GM19438 (cell line): Measurements from ENCODE around the gene RHCG.

ENCODE experiments used
- ATAC-seq: cut with Tn5 transposase; IDR thresholded peaks from one replicate; pipeline ENCODE4 v1.9.1; 2021; ENCODE audit warnings: low read depth; ENCODE audit not compliant: unreplicated experiment

The RHCG gene

GRCh38 chr15:89506026-89506686 is 9.8 kb upstream of the RHCG start:
- ATAC-seq: no peak

DNA sequence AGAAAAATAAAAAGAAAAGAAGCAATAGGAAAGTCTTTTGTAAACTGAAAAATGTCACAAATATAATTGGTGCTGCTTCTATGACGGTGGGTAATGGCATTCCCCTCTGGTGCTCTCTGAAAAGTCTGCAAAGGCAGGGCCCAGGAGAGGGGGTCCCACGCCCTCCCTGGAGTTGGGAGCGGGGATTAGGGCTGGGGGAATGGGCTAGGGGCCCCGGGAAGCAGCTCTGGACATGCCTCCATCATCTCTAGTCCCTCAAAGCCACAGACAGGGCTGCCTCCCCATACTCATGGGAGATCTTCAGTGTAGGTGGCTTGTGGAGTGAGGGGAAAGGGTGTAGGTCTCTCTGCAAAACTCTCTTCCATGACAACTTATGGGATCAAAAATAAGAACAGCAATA is 7.8 kb upstream of the RHCG start:
- no peak for ATAC-seq

DNA sequence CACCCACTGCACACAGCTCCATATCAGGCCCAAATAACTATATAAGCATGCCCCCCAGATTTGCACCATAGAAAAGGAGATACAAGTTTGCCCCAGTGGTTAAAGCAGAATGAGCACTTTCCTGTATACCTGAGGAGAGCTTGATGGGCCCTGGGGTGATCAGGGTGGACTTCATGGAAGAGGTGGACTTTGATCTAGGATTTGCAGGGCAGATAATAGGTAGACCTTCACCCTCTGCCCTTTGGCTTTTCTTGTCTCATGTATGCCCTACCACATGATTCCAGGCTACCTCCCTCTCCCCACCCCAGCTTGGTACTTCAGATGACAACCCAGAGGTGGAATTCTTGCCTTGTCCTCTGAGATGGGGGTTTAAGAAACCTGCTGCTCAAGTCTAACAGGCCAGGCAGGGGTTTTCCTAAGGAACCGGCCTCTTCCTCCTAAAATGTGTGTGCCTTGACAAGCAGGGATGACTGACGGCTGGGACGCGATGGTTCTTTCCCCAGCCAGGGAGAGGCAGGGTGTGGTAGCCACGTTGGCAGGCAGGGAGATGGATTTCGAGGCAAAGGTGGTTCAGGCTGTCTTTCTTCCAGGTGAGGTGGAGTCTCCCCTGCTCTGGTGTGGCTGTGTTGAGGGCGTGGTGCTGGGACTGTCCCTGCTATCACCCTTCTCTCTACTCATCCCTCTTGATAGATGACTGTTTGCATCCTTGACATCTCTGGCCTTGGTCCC is 6.6 kb upstream of the RHCG start:
- no peak for ATAC-seq

- ATAC-seq: no peak
These were observed 5.3 kb upstream of the RHCG start for GRCh38 chr15:89501646-89502045.

DNA sequence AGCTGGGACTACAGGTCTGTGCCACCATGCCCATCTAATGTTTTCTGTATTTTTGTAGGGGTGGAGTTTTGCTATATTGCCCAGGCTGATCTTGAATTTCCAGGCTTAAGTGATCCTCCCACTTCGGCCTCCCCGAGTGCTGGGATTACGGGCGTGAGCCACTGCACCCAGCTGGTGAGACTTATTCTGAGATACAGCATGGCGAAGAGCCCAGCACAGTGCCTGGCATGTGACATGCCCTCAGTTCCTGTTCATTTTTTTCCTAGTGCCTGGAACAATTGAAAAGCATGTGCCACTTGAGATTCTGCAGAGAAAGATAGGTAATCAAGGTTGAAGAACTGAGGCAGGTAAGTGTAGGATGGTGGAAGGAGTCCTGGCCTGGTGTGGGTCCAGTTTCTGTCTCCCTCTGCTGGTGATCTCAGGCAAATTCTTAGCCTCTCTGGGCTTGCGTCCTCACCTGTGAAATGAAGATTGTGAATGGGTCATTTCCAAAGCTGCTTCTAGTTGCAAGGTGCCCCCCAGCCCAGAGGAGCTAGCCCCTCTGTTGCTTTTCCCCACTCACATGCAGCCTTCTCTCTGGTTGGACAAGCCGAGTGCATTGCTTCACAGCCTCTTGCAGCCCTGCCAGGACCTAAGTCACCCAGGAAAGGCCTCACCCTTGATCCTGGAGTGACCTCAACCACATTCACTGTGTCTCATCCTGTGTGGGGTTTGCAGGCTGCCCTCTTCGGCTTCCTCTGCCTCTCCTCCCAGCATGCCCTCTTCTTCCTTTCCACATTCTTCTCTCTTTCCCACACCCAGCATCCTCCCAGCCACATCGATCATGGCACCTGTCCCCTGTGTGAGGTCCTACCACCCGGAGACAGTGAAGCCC is 4.3 kb upstream of the RHCG start:
- ATAC-seq: no peak

DNA sequence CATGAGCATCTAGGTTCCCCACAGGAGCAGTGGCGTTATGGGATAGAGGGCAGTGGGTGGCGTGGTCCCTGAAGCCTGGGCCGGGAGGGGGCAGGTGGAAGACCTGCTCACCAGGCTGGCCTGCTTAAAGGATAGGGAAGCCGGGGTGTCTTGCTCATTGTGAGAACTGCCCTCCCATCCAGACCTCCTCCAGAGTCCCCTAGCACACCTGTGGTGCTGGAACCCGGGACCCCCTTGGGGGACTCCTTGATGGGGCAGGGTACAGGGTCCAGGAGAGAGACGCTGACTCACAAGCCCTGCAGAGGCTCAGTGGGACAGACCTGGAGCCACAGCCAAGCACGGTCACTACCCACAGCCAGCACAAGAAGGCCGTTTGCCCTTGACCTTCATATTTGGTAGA is 2.8 kb upstream of the RHCG start:
- ATAC-seq: no peak

- ATAC-seq: no peak
These were observed 2.2 kb upstream of the RHCG start for GRCh38 chr15:89498574-89498906.

- no peak for ATAC-seq
These were observed 848 bp upstream of the RHCG start for GRCh38 chr15:89497231-89497630.

DNA sequence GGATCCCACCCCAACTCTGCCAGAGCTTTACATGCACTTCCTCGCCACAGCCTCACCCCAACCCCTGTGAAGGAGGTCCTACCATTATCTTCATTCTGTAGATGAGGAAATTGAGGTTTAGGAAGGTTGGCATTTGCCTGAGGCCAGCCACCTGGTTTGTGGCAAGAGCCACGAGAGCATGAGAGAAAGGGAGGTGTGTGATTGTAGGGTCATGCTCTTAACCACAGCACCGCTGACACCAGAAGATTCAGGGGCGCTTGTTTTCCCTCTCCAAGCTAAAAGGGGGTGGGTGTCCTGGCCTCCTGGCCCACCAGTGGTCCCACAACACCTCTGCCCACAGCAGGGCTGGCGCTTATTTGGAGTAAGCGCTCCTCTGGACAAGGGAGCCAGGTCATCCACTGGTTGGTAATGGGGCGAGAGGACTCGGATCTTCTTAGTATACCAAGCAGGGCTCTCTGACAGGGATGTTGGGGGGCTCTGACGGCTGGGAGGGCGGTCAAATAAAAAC is 691 bp downstream of the RHCG start:
- no peak for ATAC-seq

DNA sequence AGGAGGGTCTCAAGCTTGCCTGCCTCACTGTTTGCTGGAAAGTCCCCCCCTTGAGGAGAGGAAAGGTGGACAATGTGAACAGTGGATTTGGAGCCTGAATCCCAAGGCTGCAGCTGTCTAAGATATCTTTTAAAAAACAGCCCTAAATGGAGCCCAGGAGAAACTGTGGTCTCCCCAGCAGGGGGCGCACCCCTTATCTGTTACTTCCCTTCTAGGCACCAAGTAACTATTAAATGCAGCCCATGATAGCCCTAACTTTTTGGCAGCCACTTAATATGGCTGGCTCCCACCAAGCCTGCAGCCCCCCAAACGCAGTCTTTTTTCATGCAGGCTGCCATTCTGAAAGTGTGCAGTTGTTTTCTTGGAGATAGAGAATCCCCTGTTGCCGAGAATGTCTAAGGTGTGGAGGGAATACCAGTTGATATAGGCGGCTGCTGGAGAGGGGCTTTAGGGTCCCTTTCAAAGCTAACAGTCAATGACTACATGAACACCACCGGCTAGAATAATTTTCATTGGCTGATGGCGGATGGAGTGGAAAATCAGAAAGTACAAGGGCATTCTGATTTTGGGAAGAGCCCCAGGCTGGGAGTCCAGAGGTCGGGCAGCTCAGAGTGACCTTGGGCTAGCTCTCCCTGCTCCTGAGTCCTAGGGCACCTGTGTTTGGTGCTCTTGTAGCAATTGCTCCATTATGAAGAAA is 1.3 kb downstream of the RHCG start:
- no peak for ATAC-seq

DNA sequence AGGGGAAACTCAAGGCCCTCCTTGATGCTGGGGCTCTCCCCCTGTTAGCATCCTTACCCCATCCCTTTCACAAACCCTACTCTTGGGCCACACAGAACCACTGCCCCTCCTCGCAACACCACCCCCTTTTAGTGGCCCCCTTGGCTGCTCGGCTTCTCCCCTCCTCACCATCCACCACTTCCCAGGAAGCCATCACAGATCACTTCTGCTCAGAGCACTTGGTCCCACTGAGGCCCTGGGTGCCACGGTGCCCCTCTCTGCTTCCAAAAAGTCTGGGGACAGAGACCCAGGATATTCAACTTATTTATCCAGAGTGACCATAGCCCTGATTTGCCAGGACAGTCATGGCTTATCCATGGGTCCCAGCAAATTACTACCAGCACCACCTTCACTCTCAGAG is 2.4 kb downstream of the RHCG start:
- ATAC-seq: no peak

DNA sequence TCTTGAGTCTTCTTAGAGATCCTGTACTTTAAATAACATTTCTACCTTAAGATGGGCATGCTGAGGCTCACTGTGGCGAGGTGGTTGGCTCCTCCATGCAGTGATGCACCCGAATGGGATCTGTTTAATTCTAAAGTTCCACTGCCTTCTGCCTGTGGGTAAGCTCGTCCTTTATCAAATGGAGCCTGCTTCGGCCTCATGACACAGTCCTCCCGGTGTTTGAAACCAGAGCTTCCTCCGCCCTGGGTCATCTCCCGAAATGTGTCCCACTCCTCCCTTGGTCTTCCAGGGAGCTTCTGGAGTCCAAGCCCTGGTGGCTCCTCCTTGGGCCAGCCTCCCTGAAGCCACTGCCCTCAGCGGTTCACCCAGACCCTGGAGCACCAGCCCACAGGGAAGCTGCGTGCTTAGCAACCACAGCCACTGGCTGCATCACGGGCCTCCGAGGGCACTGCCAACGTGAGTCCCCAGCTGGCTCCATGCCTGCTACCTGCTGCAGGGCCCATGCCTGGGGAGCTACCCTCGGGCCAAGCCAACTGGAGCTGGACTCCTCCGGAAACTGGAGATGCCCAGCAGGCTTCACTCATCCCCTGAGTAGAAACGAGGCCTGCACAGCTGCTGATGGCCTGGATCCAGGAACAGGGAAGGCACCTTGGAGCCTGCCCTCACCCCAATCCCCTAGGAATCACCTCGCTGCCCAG is 3.3 kb downstream of the RHCG start:
- no peak for ATAC-seq

GRCh38 chr15:89492111-89492641 is 4.2 kb downstream of the RHCG start:
- no peak for ATAC-seq

GRCh38 chr15:89490814-89491315 is 5.5 kb downstream of the RHCG start:
- ATAC-seq: no peak

- ATAC-seq: no peak
These were observed 6.1 kb downstream of the RHCG start for GRCh38 chr15:89490081-89490813.

DNA sequence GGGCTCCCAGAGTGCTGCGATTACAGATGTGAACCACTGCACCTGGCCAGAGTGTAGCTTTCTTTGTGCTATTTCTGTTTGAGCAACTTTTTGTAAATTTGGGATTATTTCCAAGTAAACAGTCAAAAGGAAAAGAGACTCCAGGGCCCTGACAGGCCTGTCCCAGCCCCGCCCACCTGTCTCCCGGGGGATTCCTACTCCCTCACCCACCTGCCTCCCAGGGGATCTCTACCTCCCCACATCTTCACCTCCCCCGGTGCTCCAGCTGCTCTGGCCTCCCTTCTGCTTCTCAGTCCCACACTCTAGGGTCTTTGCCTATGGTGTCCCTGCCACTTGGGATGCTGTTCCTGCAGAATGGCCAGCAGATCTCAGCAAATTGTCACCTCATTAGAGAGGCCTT is 7.0 kb downstream of the RHCG start:
- ATAC-seq: no peak

DNA sequence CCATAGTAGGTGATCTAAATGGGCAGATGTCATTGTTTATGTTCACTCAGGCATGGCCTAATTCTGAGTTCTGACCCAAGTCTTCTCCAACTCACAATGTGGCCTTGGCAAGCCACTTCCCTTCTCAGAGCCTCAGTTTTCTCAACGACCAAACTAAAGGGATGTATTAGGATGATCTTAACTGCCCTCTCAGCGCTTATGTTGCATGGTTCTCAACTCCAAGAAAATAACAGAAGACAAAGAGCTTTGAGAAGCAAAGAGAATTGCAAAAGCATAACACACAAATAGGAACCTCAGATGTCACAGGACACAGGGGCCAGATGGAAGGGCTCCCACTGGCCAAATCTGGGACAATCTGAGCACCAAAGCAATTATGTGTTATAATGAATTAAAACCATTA is 8.6 kb downstream of the RHCG start:
- no peak for ATAC-seq

- no peak for ATAC-seq
These were observed 9.7 kb downstream of the RHCG start for GRCh38 chr15:89486726-89487050.

DNA sequence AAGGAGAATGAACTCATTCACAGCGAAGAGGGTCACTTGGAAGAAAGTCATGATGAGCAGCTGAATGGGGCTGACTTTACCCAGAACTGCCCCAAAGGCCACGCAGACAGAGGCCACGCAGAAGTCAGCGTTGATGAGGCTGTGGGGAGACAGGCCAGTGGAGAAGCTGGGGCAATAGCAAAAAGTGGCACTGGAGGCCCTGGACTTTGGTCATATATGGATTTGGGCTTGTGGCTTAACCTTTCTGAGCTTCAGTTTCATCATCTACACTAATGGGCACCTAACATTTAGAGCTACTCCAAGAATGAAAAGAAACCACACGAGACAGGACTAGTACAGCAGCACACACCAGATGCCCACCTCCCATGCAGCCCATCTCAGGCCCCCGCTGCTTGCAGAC is 13.3 kb downstream of the RHCG start:
- ATAC-seq: no peak
